ENCODE results near the gene PCOLCE2. TPM values are rescaled to one million over a fixed set of nuclear protein-coding genes. Genes with fewer than 3 reads are reported as not detected.

Gene PCOLCE2
- total and polyA plus RNA-seq, 2 of the 8 experiments (the other 6 are each of a cell fraction or from before 2014, with no cell fraction given), result 11.1 to 12.6 TPM

DNA sequence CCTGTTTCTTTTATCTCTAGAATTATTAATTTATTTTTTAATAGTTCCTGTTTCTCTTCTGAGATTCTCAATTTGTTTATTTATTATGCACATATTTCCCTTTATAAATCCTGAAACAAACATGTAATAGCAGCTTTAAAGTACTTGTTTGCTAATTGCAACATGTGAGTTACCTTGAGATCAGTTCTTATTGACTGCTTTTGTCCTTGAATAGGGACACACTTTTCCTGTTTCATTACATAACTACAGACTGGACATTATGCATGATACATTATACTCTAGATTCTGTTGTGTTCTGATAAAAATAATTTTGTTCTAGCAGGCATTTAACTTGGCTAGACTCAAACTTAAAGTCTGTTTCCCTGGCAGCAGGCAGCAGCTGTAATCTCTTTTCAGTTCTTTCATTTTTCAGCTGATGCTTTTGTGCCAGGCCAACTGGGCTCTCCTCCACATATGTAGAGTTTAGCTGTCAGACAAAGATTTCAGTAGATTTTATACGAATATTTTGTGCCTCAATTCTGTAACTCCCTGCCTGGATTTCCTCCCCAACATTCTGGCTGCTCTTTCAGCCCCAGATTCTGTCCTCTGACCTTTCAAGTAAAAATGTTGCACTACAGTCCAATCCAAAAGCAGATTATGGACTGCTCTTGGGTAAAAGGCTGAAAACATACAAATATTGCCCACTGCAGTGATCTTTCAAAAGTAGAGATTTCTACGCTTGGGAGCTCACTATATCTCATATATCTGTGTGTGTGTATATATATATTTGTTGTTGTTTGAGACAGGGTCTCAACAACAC is 41.9 kb downstream of the PCOLCE2 start (continued):
- TF ChIP-seq, protein P1, sequence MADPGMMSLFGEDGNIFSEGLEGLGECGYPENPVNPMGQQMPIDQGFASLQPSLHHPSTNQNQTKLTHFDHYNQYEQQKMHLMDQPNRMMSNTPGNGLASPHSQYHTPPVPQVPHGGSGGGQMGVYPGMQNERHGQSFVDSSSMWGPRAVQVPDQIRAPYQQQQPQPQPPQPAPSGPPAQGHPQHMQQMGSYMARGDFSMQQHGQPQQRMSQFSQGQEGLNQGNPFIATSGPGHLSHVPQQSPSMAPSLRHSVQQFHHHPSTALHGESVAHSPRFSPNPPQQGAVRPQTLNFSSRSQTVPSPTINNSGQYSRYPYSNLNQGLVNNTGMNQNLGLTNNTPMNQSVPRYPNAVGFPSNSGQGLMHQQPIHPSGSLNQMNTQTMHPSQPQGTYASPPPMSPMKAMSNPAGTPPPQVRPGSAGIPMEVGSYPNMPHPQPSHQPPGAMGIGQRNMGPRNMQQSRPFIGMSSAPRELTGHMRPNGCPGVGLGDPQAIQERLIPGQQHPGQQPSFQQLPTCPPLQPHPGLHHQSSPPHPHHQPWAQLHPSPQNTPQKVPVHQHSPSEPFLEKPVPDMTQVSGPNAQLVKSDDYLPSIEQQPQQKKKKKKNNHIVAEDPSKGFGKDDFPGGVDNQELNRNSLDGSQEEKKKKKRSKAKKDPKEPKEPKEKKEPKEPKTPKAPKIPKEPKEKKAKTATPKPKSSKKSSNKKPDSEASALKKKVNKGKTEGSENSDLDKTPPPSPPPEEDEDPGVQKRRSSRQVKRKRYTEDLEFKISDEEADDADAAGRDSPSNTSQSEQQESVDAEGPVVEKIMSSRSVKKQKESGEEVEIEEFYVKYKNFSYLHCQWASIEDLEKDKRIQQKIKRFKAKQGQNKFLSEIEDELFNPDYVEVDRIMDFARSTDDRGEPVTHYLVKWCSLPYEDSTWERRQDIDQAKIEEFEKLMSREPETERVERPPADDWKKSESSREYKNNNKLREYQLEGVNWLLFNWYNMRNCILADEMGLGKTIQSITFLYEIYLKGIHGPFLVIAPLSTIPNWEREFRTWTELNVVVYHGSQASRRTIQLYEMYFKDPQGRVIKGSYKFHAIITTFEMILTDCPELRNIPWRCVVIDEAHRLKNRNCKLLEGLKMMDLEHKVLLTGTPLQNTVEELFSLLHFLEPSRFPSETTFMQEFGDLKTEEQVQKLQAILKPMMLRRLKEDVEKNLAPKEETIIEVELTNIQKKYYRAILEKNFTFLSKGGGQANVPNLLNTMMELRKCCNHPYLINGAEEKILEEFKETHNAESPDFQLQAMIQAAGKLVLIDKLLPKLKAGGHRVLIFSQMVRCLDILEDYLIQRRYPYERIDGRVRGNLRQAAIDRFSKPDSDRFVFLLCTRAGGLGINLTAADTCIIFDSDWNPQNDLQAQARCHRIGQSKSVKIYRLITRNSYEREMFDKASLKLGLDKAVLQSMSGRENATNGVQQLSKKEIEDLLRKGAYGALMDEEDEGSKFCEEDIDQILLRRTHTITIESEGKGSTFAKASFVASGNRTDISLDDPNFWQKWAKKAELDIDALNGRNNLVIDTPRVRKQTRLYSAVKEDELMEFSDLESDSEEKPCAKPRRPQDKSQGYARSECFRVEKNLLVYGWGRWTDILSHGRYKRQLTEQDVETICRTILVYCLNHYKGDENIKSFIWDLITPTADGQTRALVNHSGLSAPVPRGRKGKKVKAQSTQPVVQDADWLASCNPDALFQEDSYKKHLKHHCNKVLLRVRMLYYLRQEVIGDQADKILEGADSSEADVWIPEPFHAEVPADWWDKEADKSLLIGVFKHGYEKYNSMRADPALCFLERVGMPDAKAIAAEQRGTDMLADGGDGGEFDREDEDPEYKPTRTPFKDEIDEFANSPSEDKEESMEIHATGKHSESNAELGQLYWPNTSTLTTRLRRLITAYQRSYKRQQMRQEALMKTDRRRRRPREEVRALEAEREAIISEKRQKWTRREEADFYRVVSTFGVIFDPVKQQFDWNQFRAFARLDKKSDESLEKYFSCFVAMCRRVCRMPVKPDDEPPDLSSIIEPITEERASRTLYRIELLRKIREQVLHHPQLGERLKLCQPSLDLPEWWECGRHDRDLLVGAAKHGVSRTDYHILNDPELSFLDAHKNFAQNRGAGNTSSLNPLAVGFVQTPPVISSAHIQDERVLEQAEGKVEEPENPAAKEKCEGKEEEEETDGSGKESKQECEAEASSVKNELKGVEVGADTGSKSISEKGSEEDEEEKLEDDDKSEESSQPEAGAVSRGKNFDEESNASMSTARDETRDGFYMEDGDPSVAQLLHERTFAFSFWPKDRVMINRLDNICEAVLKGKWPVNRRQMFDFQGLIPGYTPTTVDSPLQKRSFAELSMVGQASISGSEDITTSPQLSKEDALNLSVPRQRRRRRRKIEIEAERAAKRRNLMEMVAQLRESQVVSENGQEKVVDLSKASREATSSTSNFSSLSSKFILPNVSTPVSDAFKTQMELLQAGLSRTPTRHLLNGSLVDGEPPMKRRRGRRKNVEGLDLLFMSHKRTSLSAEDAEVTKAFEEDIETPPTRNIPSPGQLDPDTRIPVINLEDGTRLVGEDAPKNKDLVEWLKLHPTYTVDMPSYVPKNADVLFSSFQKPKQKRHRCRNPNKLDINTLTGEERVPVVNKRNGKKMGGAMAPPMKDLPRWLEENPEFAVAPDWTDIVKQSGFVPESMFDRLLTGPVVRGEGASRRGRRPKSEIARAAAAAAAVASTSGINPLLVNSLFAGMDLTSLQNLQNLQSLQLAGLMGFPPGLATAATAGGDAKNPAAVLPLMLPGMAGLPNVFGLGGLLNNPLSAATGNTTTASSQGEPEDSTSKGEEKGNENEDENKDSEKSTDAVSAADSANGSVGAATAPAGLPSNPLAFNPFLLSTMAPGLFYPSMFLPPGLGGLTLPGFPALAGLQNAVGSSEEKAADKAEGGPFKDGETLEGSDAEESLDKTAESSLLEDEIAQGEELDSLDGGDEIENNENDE (IDR thresholded peaks at IDR 0.05; ENCODE audit: insufficient replicate concordance, low read length), result no peak
- TF ChIP-seq CHD2 (IDR thresholded peaks at IDR 0.05; ENCODE audit: low read length) (no peak), CREB1 (IDR thresholded peaks at IDR 0.05) (no peak), GABPA (IDR thresholded peaks at IDR 0.05; ENCODE audit: borderline replicate concordance, insufficient read depth, low read length) (no peak), RNF2 (IDR thresholded peaks at IDR 0.05; ENCODE audit: borderline replicate concordance, low read depth, low read length, missing control alignments, poor library complexity, severe bottlenecking) (no peak)
- TF ChIP-seq, protein P2, sequence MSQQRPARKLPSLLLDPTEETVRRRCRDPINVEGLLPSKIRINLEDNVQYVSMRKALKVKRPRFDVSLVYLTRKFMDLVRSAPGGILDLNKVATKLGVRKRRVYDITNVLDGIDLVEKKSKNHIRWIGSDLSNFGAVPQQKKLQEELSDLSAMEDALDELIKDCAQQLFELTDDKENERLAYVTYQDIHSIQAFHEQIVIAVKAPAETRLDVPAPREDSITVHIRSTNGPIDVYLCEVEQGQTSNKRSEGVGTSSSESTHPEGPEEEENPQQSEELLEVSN (IDR thresholded peaks at IDR 0.05), result no peak

Data from H1 (cell line).